Stimulated activated naive CD4-positive, alpha-beta T cell (primary cell): ENCODE data around the gene BAG3.

Experiments used
- DNase-seq, 6 experiments: peaks; one replicate each; lab custom pipeline; 2025; lab: John Stamatoyannopoulos, UW

Gene BAG3

DNA sequence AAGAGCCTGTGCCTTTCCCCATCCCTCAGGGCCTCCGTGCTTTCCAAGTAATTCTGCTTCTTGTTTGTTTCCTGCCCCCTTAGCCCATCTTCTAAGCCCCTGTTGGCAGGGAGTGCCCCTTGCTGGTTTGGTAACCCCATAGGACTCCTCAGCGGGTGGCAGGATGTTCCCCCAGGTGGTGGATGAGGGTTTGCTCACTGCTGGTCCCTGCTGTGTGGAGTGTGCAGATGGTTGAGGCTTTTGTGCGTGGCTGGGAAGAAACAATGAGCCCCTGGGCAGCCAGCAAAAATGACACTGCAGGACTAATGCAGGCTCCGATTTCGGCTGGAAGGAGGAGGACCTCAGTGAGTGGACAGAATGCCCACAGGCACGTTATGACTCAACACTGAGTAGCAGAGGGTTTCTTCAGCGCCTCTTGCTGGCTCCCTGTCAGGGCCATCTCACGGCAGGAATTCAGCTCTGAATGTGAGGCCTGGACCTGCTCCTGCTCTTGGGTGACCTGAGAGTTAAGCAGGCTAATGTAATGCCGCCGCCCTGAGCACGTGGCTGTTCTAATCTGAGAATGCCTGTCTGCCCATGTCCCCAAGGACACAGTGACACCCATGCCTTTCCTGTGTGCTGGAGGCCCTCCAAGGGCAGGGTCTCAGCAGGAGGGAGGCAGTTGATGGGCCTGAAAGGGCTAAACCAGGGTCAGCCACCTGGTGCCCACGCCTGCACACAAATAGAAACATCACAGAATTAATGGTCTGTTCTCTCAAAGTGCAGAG, 16.6 kb downstream of the BAG3 start:
- no peak for DNase-seq

GRCh38 chr10:119668461-119668860, 17.3 kb downstream of the BAG3 start:
- DNase-seq = no peak

DNA sequence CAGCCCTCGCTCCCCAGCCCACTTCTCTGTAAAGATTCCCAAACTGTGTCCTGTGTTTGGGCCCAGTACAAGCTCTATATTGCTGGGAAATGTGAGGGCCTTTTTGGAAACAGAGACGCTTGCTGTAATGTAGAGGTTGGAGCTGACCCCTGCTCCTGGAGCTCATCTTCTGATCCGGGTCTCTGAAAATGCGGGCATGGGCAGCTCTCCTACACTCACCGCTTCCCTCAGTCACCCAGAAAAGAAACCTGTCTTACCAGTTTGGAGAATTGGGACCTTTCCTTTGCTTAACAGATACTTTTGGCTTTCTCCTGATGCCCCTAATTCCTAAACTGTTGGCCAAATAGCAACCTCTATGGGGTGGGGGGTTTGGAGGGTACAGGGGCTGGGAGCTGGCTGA, 18.2 kb downstream of the BAG3 start:
- no peak for DNase-seq

GRCh38 chr10:119669975-119670640, 18.9 kb downstream of the BAG3 start:
- DNase-seq = no peak

DNA sequence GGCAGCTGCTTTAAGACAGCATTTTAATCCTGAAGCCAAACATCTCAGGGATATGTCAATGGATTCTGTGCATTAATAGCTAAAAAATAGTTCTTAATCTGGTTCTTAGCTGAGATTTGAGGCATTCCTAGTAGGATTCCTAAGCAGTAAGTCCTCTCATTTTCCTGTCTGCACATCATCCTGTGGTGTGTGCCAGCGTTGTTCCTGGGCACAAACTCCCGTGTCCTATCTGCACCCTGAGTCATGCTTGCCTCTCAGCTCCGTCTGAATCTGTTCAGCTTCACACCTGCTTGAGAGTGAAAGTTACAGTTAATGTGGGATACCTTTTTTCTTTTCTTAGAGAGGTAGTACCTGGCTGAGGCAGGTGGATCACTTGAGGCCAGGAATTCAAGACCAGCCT, 19.5 kb downstream of the BAG3 start:
- DNase-seq = no peak

- no peak for DNase-seq
Measured at GRCh38 chr10:119671381-119671780, 20.2 kb downstream of the BAG3 start.

- no peak for DNase-seq
Measured at GRCh38 chr10:119672291-119672690, 21.1 kb downstream of the BAG3 start.

DNA sequence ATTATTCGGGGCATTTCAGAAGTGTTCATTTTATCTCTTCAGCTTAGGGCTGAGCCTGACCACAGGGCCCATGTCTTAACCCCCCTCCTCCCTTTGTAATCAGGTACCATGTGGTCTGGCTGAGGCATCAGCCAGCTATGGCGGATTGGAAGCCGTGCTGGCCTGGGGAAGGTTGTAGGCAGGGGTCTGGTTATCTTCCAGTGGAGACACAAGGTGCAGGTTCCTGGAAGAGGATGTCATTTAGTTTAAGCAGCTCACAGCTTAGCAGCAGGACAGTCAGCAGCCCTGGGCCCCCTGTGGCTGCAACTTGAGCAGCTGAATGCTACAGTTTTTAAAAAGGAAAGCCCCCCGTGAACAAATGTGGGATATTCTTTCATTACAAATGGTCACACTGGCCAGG, 22.1 kb downstream of the BAG3 start:
- DNase-seq = no peak

- DNase-seq = no peak
Measured at GRCh38 chr10:119675483-119676170, 24.4 kb downstream of the BAG3 start.

GRCh38 chr10:119677126-119677525, 25.9 kb downstream of the BAG3 start:
- no peak for DNase-seq

DNA sequence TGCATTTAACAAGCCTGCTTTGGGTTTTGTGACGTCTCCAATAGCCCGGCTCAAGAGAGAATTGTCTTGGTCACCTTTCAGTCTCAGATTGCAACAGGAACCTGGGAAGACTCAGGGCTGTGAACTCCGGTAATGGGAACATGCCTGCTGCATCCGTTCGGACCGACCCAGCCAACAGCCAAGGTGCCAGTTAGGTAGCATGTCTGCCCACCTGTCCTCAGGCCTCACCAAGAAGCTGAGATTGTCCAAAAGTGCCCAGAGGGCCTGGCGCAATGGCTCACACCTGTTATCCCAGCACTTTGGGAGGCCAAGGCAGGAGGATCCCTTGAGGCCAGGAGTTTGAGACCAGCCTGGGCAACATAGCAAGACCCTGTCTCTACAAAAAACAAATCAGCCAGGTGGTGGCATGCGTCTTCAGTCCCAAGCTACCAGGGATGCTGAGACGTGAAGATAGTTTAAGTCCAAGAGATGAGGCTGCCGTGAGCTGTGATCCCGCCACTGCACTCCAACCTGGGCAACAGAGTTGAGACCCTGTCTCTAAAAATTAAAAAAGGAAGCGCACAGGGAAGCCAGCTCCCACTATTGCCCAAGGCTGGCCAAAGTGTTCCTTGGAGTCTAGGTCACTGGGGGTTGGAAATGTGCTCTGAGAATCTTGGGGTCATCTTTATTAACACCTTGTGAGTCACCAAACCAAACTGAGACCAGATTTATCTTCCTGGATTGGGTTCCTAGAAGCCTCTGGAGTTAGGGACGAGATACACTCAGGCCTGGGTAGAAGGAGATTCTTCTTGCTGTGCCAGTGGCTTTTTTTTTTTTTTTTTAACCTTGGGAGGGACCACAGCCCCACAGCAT, 26.9 kb downstream of the BAG3 start:
- no peak for DNase-seq

GRCh38 chr10:119679480-119679829, 28.3 kb downstream of the BAG3 start:
- DNase-seq = no peak

DNA sequence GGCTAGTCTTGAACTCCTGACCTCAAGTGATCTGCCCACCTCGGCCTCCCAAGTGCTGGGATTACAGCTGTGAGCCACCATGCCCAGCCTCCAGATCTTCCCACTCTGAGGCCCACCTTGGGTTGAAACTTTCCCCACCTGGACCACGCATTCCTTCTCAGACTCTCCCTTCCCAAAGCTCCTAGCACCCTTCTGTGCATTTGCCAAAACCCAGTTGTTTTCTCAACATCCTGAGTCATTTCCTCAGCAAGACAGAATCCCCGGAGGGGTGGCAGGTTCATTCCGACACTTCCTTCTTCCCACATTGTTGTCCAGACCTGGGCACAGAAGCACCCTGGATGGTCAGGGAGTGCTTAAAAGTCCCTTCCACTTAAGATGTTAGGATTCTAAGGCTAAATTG, 28.9 kb downstream of the BAG3 start:
- no peak for DNase-seq

- no peak for DNase-seq
Measured at GRCh38 chr10:119680650-119681081, 29.5 kb downstream of the BAG3 start.

DNA sequence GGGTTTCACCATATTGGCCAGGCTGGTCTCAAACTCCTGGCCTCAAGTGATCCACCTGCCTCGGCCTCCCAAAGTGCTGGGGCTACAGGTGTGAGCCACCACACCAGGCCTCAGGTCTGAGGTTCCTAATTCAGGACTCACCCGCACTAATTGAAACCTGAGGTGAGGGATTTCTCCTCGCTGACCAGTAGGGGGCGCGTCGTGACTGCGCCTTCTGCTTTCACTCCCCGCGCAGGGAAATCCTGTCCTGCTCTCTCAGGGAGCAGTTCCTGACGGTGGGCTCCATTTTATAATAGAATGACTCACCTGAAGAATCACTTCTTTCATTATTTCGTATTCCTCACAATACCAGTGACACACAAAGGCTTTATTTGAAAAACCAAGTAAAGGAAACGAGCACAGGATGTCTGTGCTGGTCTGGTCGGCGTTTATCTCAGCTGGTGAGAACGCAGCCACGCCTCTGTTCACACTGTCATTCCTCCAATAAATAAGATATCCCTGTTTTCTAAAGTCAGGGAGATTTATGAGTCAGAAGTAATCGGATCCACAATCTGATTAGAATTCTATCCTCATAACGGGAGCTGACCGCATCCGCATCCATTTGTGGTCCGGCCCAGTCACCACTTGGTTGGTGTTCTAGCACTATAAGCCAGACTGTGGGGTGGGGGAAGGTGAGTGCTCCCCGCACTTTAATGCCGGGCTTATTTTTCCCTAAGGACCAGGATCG, 35.4 kb downstream of the BAG3 start:
- DNase-seq = peak; percentile 42 to 84 (median 70)

- DNase-seq = peak in 1 of 6 experiments; percentile 26
Measured at GRCh38 chr10:119687192-119688032, 36.2 kb downstream of the BAG3 start.

GRCh38 chr10:119688033-119688508, 36.9 kb downstream of the BAG3 start:
- DNase-seq = no peak

- no peak for DNase-seq
Measured at GRCh38 chr10:119689016-119689580, 37.9 kb downstream of the BAG3 start.

- no peak for DNase-seq
Measured at GRCh38 chr10:119691726-119692125, 40.5 kb downstream of the BAG3 start.
